ENCODE results near the gene UST.
A peak's percentile ranks its signal among the peaks of the same experiment; 100 is the strongest.
"Not testable (repeated sequence)": the region's sequence is repeated elsewhere in the genome, so short reads cannot be mapped to it uniquely, and the experiment has no call there.

The UST gene

DNA sequence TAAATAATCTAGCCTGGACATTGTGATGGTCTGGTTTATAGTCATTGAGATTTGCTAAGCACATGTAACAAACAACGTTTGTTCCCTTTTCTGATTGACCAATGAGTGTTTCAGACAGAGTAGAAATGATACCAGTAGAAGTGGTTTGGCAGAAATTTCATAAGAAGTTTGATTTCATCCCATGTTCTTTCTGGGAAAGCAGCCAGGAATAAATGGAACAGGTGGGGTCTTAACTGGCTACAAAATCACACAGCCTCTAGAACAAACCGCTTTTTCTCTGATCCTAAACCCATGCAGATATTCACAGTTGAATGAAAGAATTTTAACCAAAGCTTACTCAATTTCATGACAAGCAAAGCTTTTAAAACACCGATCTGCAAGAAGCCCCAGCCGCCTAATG, 227.5 kb downstream of the UST start:
- DNase-seq = no peak
- ATAC-seq = no peak

DNA sequence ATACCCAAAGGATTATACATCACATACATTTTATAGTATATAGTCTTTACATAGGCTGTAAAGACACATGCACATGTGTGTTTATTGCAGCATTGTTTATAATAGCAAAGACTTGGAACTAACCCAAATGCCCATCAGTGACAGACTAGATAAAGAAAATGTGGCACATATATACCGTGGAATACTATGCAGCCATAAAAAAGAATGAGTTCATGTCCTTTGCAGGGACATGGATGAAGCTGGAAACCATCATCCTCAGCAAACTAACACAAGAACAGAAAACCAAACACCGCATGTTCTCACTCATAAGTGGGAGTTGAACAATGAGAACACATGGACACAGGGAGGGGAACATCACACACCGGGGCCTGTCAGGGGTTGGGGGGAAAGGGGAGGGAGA, 231.5 kb downstream of the UST start:
- not testable (repeated sequence) for DNase-seq, ATAC-seq

DNA sequence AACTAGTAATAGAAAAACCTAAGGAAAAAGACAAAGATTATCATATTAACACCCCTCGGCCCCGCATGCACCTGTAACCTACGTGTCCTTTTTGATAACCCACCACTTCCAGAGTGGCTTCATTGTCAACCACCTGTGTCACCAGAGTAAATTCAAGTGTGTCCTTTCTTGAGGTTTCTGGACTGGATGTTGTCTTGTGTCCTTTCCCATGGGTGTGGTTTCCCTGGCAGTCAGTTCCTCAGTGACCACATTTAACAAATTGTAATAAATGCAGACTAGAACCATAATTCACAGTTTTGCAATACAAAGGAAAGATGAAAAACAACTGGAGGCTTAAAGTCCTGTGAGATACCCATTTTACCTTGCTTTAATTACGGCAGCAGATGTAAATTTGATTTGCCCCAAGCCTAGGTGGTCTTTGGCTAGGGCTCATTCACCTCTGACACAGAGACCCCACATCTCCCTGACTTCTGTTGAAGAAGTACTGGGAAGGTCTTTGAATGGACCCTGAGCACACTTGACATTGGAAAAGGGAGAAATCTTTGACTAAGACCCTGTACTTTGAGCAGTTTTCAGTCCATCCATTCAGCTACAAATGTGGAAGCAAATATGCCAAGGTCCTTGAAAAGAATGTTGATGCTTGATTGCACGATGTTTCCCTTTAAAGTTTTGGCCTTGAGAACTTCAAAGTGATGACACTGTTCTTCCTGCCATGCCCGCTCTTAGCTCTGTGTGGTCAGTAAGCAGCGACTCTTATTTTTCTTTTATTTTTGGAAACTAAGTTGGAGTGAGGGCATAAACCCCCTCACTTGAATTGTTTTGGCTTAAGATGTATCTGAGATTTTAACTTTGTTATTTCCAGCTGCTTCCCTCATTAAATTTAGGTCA, 232.4 kb downstream of the UST start:
- DNase-seq = no peak
- no peak for ATAC-seq

DNA sequence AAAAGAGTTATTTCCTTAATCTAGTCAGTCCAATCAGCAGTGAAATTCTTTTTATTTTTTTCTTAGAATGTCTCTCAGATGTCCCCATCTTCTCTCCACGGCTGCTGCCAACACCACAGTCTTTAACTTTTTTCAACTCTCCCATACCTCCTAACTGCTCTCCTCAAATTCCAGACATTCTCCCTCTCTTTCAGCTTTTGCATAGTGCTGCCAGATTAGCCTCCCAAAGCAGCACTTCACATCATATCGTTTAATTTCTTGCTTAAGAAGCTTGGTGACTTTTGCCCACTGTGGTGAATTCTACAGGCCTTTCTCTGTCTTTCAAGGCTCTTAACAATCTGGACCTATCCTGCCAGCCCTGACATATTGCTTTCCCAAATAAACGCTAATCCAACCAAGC, 233.4 kb downstream of the UST start:
- DNase-seq (no peak), ATAC-seq (no peak)

GRCh38 chr6:148981515-148981914, 234.7 kb downstream of the UST start:
- DNase-seq = no peak
- no peak for ATAC-seq

- DNase-seq (no peak), ATAC-seq (no peak)
Measured at GRCh38 chr6:148983101-148983761, 236.4 kb downstream of the UST start.

- ATAC-seq = no peak
Measured at GRCh38 chr6:148983966-148984365, 237.1 kb downstream of the UST start.

GRCh38 chr6:148984531-148985056, 237.8 kb downstream of the UST start:
- DNase-seq (no peak), ATAC-seq (no peak)

More at GRCh38 chr6:148983966-148984365, 237.1 kb downstream of the UST start:
- DNase-seq = no peak

DNA sequence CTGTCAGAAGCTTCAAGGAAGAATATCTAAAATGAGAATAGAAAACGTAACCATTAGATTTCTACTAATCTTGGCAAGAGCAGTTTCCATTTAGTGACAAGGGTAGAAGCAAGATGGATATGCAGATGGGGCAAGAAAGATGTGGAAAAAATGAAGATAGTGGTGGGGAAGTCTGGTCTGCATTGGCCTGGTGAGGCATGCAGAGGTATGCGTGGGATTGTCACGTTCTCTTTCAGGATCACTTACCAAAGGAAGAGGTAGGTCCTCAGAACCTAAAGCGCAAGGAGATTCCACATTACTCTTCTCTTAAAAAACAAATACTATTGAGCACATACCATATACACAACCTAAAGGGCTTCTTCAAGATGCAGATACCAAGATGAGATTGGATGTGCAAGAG, 238.7 kb downstream of the UST start:
- DNase-seq = no peak
- no peak for ATAC-seq

- no peak for DNase-seq
- no peak for ATAC-seq
Measured at GRCh38 chr6:148986608-148987007, 239.8 kb downstream of the UST start.

DNA sequence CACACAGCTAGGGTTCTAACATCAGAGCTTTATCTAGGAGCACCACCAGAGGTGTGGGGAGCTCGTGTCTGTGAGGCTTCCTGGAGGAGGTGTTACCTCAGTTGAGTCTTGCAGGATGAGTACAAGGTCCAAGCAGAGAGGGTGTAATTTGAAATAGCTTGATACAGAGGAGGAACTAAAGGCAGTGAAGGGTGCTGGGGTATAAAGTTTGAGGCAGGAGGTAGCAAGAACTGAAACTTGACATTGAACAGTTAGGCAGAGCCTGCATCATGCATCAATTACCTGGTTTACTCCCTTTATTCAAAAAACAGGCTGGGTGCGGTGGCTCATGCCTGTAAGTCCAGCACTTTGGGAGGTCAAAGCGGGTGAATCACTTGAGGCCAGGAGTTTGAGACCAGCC, 241.2 kb downstream of the UST start:
- DNase-seq (no peak), ATAC-seq (no peak)

DNA sequence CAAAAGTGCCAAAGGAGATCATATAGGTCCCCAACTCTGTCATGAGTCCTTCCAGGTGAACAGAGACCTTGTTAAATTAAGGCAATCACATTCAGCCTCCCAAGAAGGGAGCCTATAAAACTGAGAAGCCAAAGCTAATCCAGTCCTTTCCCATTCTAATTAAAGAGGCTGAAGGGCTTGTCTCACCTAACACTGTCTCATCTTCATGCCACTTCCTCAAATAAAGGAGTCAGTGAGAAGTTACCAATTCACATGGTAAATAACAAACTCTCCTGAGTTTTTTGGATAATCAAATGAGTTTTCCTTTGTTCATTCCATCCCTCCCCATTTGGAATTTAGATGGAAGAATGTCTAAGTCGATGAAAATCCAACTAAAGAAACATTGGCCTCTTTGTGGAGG, 242.8 kb downstream of the UST start:
- no peak for ATAC-seq
- no peak for DNase-seq

- DNase-seq = no peak
- ATAC-seq = no peak
Measured at GRCh38 chr6:148990403-148990802, 243.6 kb downstream of the UST start.

DNA sequence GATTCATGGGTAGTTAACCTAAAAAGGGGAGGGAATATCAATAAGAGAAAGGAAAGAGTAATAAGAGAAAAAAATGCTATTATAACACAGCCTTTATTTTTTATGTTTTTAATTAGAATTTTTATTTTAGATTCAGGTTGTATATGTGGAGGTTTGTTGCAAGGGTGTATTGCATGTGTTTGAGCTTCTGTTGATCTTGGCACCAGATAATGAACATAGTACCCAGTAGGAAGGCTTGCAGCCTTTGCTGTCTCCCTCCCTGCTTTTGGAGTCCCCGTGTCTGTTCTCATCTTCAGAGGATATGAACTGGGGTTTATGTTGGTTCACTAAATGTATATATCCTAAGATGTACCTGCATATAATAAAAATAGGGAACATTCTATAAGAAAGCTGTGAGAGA, 250.0 kb downstream of the UST start:
- ATAC-seq = no peak

GRCh38 chr6:148997865-148998264, 251.0 kb downstream of the UST start:
- no peak for DNase-seq
- ATAC-seq = no peak

More for the DNA sequence above, 250.0 kb downstream of the UST start:
- DNase-seq = no peak

DNA sequence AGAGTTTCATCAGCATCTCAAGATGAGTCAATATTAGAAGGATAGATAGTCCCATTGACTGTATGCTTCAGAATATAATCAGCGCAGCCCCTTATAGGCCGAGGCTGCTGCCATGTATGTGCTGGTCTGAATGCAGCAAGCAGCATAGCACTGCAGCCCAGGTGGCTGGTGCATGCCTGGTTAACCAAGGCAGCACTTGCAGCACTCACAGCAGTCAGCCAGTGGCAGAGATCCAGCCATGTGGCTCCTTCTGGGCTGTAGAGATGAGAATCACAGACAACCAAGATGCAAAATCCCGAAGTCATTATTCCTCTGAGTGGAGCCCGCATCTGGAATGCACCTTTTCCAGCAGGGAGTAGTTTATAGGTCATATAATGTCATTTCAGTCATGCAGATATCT, 251.9 kb downstream of the UST start:
- DNase-seq (no peak), ATAC-seq (no peak)

DNA sequence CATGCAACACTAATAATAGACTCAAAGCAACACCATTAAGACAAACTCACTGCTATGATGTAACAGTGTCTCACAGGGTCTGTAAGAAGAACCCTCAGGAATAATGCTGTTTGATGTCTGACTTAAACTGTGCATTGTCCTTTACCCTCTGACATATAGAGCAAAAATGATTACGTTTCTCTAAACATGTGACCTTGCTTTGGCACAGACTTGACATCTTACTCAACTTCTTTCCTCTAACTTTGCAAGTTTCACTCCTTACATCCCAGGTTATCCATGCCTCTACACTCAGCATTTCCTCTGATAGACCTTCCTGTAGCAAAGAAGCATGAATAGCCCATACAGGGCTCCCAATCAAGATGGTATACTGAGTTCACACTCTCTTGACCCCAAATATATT, 252.7 kb downstream of the UST start:
- DNase-seq (no peak), ATAC-seq (no peak)

GRCh38 chr6:148999929-149000468, 253.2 kb downstream of the UST start:
- ATAC-seq = peak; percentile 52

GRCh38 chr6:149001422-149001821, 254.6 kb downstream of the UST start:
- DNase-seq = no peak

More at GRCh38 chr6:148999929-149000468, 253.2 kb downstream of the UST start:
- DNase-seq = no peak

GRCh38 chr6:149003560-149003959, 256.7 kb downstream of the UST start:
- DNase-seq (no peak), ATAC-seq (no peak)

More at GRCh38 chr6:149001422-149001821, 254.6 kb downstream of the UST start:
- ATAC-seq = no peak

- no peak for ATAC-seq
- DNase-seq = no peak
Measured at GRCh38 chr6:149004664-149005063, 257.8 kb downstream of the UST start.

GRCh38 chr6:149006236-149006635, 259.4 kb downstream of the UST start:
- ATAC-seq = not testable (repeated sequence)

GRCh38 chr6:149006671-149007070, 259.8 kb downstream of the UST start:
- ATAC-seq (no peak), DNase-seq (no peak)

More at GRCh38 chr6:149006236-149006635, 259.4 kb downstream of the UST start:
- DNase-seq = not testable (repeated sequence)

Measured in stimulated activated naive CD8-positive, alpha-beta T cell treated with anti-CD3 and anti-CD28 coated beads, Interleukin-15, Interleukin-2, amounts not matched to agents 100 U/mL and 50 U/mL, for 24 hours (primary cell).